ENCODE measurements around the gene UBAC1.

Gene UBAC1

DNA sequence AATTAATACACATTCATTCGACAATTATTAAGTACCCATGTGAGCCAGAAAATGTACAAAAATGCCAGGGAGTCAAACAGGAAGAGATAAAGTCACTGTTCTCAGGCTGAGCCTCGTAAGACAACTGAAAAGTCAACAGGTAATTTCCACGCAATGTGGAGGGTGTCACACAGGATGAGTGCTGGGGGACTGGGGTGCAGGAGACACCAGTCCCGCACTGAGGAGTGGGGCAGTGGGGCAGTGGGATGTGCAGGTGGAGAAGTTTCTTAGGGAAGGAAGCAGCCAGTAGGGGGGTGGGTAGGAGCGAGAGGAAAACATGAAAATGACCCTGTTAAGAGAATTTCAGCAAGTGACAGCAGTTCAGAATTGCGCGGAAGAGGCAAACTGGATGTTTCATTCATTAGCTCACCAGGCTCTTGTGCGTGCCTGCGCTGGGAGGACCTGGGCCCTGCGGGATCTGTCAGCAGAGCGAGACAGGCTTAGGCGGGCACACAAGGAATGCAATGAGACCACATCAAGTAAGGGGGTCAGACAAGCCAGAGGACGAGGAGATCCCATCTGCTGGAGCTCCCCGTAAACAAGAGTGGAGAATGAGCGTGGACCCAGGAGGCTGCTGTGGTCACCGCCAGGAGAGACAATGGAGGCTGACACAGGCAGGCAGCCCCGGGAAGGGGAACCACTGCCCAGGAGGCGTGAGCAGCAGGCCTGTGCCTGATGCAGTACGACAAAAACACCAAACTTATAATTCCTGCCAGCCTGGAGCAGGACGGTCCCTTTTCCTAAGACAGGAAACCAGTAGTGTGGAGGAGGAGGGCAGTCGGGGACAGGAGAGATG is 74.8 kb downstream of the UBAC1 start:
- peak overlapping the region in 1 of 5 donors; percentile 45 for H3K9ac ChIP-seq (ENCODE audit: low read length in 5 of 5)
- peaks cover 0 to 15% (median 9%) of the 10 kb centered on the region in 5 donors for H3K36me3 ChIP-seq (ENCODE audit: control insufficient read depth in 5 of 5, insufficient read depth in 5 of 5, low read length in 5 of 5)
- peaks cover 9 to 57% (median 41%) of the 10 kb centered on the region in 5 donors for H3K4me1 ChIP-seq (ENCODE audit: control insufficient read depth in 5 of 5, insufficient read depth in 5 of 5, low read length in 5 of 5)
- H3K4me3 ChIP-seq (ENCODE audit: low read depth in 1 of 5, low read length in 5 of 5): peak overlapping the region in 2 of 5 donors; percentile 22 to 27
- H3K27ac ChIP-seq (ENCODE audit: low read depth, low read length): no peak overlapping the region
- H3K27me3 ChIP-seq (ENCODE audit: control insufficient read depth in 5 of 5, insufficient read depth in 4 of 5, low read length in 5 of 5): no peaks in the 10 kb centered on the region
- H3K9me3 ChIP-seq (ENCODE audit: control insufficient read depth in 5 of 5, low read length in 5 of 5): no peaks in the 10 kb centered on the region

- Histone ChIP-seq H3K27me3 (ENCODE audit: control insufficient read depth in 5 of 5, insufficient read depth in 4 of 5, low read length in 5 of 5) (no peaks in the 10 kb centered on the region), H3K4me1 (ENCODE audit: control insufficient read depth in 5 of 5, insufficient read depth in 5 of 5, low read length in 5 of 5) (peaks cover 9 to 46% (median 30%) of the 10 kb centered on the region in 5 donors), H3K4me3 (ENCODE audit: low read depth in 1 of 5, low read length in 5 of 5) (no peak overlapping the region), H3K9ac (ENCODE audit: low read length in 5 of 5) (no peak overlapping the region), H3K9me3 (ENCODE audit: control insufficient read depth in 5 of 5, low read length in 5 of 5) (no peaks in the 10 kb centered on the region), H3K36me3 (ENCODE audit: control insufficient read depth in 5 of 5, insufficient read depth in 5 of 5, low read length in 5 of 5) (peaks cover 0 to 20% (median 13%) of the 10 kb centered on the region in 5 donors), H3K27ac (ENCODE audit: low read depth, low read length) (no peak overlapping the region)
Observed at GRCh38 chr9:135885100-135885853, 75.9 kb downstream of the UBAC1 start.

DNA sequence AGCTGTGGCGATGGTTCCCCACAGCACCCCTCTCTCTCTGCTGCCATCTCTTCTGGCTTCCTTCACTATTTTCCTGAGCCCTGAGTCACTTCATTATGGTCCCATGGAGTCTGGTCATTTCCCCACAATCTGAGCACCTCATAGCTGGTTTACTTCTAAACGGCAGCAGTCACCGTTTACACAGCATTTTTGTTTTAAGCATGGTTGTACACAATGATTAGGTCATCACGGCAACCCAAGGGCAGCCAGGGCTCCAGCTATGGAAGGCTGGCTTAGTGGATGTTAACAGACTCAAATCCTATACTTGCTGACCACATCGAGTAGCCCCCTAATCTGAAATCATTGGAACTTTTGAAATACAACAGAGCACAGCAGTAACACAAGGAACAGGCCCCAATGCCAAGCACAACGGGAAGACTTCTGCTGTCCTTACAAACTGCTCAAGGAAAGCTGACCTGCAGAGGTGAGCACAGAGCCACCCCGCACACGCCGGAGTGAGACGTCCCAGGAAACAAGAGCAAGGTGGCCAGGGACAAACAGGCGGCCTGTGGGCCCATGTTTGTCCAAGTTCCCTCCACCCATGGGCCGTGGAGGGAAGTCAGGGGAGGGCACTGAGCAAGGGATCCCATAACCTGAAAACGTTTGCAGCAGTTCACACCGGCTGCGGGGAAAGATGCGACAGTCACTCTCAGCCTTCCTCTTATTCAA is 76.7 kb downstream of the UBAC1 start:
- Histone ChIP-seq H3K27ac (ENCODE audit: low read depth, low read length) (no peak overlapping the region), H3K9me3 (ENCODE audit: control insufficient read depth in 5 of 5, low read length in 5 of 5) (no peaks in the 10 kb centered on the region), H3K27me3 (ENCODE audit: control insufficient read depth in 5 of 5, insufficient read depth in 4 of 5, low read length in 5 of 5) (no peaks in the 10 kb centered on the region), H3K36me3 (ENCODE audit: control insufficient read depth in 5 of 5, insufficient read depth in 5 of 5, low read length in 5 of 5) (peaks cover 0 to 22% (median 15%) of the 10 kb centered on the region in 5 donors), H3K9ac (ENCODE audit: low read length in 5 of 5) (no peak overlapping the region), H3K4me1 (ENCODE audit: control insufficient read depth in 5 of 5, insufficient read depth in 5 of 5, low read length in 5 of 5) (peaks cover 9 to 41% (median 29%) of the 10 kb centered on the region in 5 donors), H3K4me3 (ENCODE audit: low read depth in 1 of 5, low read length in 5 of 5) (no peak overlapping the region)

DNA sequence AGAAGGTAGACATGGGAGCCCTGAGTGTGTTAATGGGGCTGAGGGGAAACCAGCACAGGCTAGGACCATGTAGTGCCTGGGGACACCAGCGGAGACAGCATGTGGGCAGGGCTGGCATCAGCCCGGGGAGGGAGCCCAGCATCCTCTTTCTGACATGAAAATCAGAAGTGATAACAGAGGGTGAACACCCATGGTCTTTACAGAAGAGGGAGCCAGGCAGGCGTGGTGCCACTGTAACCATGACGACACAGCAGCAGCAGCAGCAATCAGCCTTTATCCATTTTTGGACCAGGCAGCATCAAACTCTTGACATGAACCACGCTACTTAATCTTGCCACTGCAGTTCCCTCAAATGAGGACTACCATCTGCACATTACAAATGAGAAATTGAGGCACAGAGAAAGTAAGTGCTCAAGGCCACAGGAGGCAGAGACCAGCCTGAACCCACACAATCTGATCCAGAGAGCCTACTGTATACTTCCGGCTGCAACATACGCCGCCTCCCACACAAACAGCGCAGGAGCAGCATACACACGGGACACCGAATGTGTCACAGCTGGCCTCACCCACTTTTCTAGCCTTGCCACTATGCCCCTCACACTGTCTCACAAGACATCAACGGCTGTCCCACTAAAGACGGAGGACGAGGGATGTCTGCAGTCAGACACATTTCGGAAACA is 77.6 kb downstream of the UBAC1 start:
- Histone ChIP-seq H3K36me3 (ENCODE audit: control insufficient read depth in 5 of 5, insufficient read depth in 5 of 5, low read length in 5 of 5) (peaks cover 0 to 22% (median 15%) of the 10 kb centered on the region in 5 donors), H3K4me3 (ENCODE audit: low read depth in 1 of 5, low read length in 5 of 5) (no peak overlapping the region), H3K9ac (ENCODE audit: low read length in 5 of 5) (no peak overlapping the region), H3K9me3 (ENCODE audit: control insufficient read depth in 5 of 5, low read length in 5 of 5) (no peaks in the 10 kb centered on the region), H3K4me1 (ENCODE audit: control insufficient read depth in 5 of 5, insufficient read depth in 5 of 5, low read length in 5 of 5) (peaks cover 9 to 34% (median 32%) of the 10 kb centered on the region in 5 donors), H3K27ac (ENCODE audit: low read depth, low read length) (no peak overlapping the region), H3K27me3 (ENCODE audit: control insufficient read depth in 5 of 5, insufficient read depth in 4 of 5, low read length in 5 of 5) (no peaks in the 10 kb centered on the region)

Data from subcutaneous abdominal adipose tissue (tissue), 5 donors.